ENCODE results near the gene VPS52.
"Not testable (repeated sequence)": the region's sequence is repeated elsewhere in the genome, so short reads cannot be mapped to it uniquely, and the experiment has no call there.

Gene VPS52

DNA sequence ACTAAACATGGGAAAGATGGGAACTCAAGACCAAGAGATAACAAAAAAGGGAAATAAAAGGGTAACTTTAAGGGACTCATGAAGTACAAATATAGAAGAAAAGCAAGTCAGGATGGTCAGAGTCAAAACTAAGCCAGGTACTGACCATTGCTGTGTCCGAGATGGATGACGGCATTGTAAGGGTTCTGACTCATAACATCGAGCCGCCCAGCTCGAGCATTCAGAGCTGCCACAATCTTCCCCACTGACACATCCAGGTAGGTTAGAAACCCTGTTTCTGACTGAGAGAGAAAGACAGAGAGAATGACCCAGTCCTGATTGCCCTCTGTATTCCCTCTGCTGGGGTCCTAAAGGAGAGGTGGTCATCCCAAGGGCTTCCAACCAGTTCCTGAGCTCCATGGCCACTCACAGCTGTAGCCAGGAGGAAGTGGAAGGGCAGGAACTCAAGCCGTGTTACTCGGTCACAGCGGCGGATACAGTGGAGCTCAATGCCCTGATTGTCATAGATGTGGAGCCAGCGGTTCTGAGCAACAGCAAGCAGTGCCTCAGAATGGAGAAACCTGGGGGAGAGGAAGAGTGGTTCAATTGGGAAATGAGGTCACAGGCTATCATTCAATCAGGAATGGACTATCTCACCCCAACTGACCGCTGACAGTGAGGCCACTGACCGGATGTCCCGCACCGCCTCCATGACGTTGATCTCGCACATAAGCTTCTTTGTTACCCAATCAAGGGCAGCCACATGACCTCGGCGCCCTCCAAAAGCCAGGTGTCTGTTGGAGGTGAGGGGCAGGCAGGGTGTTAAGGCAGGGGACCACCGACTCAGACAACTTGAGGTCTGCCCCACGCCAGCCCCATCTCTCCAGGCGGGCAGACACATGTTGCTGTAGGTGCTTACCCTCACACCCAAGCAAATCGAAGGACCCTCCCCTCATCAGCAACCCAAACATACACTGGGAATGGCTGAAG lies 15.6 kb upstream of the VPS52 start:
- H3K9ac ChIP-seq (ENCODE audit: low read length): no peak overlapping the region
- no peak overlapping the region for H3K23ac ChIP-seq (ENCODE audit: low read length)
- H3K79me1 ChIP-seq (ENCODE audit: low read length): peaks cover 22% of the 10 kb centered on the region
- no peak overlapping the region for H2AK5ac ChIP-seq (ENCODE audit: low read length)
- peaks cover 19% of the 10 kb centered on the region for H3K79me2 ChIP-seq (ENCODE audit: control insufficient read depth, insufficient read depth, low read length)
- WGBS (ENCODE audit: extremely low coverage, insufficient coverage, low lambda C conversion rate): no CpG with 5 or more reads among the region's 22 CpGs
- no peak overlapping the region for H3K4ac ChIP-seq (ENCODE audit: low read depth, low read length)
- no peak overlapping the region for H3K4me3 ChIP-seq (ENCODE audit: low read length)
- H2BK15ac ChIP-seq (replicated peaks; ENCODE audit: low read depth): no peak overlapping the region
- H3K27ac ChIP-seq (ENCODE audit: low read depth, low read length): no peak overlapping the region
- no peak overlapping the region for H2BK5ac ChIP-seq (ENCODE audit: low read length)
- no peaks in the 10 kb centered on the region for H3K27me3 ChIP-seq (ENCODE audit: insufficient read depth, low read length, poor library complexity)
- H2BK120ac ChIP-seq (ENCODE audit: low read depth, low read length): no peak overlapping the region
- no peak overlapping the region for H4K5ac ChIP-seq (ENCODE audit: low read length)
- no peak overlapping the region for H3K18ac ChIP-seq (ENCODE audit: low read length)
- no peak for DNase-seq
- H3K4me1 ChIP-seq (ENCODE audit: control insufficient read depth, low read depth, low read length): no peaks in the 10 kb centered on the region
- H3K36me3 ChIP-seq (ENCODE audit: control insufficient read depth, insufficient read depth, low read length): peaks cover 8% of the 10 kb centered on the region
- no peak overlapping the region for H4K8ac ChIP-seq (ENCODE audit: low read depth, low read length)
- H3K56ac ChIP-seq (ENCODE audit: low read length): peak overlapping the region; percentile 6
- no peak overlapping the region for H3K4me2 ChIP-seq (ENCODE audit: low read length)

DNA sequence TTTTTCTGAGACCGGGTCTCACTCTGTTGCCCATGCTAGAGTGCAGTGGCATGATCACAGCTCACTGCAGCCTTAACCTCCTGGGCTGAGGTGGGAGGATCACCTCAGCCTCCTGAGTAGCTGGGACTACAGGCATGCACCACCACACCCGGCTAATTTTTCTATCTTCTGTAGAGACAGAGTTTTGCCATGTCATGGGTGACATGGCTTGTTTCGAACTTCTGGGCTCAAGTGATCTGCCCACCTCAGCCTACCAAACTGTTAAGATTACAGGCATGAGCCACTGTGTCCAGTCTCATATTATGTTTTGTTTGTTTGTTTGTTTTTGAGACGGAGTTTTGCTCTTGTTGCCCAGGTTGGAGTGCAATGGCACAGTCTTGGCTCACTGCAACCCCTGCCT lies 13.5 kb upstream of the VPS52 start:
- H3K36me3 ChIP-seq (ENCODE audit: control insufficient read depth, insufficient read depth, low read length); H3K18ac ChIP-seq (ENCODE audit: low read length); H2BK120ac ChIP-seq (ENCODE audit: low read depth, low read length); H3K4me1 ChIP-seq (ENCODE audit: control insufficient read depth, low read depth, low read length); H3K23ac ChIP-seq (ENCODE audit: low read length); H3K27ac ChIP-seq (ENCODE audit: low read depth, low read length); H3K4ac ChIP-seq (ENCODE audit: low read depth, low read length); H2AK5ac ChIP-seq (ENCODE audit: low read length); H2BK5ac ChIP-seq (ENCODE audit: low read length); H4K5ac ChIP-seq (ENCODE audit: low read length); H3K27me3 ChIP-seq (ENCODE audit: insufficient read depth, low read length, poor library complexity); H4K8ac ChIP-seq (ENCODE audit: low read depth, low read length); H2BK15ac ChIP-seq (replicated peaks; ENCODE audit: low read depth); H3K4me3 ChIP-seq (ENCODE audit: low read length); DNase-seq; H3K9ac ChIP-seq (ENCODE audit: low read length); H3K56ac ChIP-seq (ENCODE audit: low read length); H3K4me2 ChIP-seq (ENCODE audit: low read length): not testable (repeated sequence)
- Histone ChIP-seq H3K79me2 (ENCODE audit: control insufficient read depth, insufficient read depth, low read length) (peaks cover 15% of the 10 kb centered on the region), H3K79me1 (ENCODE audit: low read length) (peaks cover 16% of the 10 kb centered on the region)
- no CpG with 5 or more reads among the region's 4 CpGs for WGBS (ENCODE audit: extremely low coverage, insufficient coverage, low lambda C conversion rate)

DNA sequence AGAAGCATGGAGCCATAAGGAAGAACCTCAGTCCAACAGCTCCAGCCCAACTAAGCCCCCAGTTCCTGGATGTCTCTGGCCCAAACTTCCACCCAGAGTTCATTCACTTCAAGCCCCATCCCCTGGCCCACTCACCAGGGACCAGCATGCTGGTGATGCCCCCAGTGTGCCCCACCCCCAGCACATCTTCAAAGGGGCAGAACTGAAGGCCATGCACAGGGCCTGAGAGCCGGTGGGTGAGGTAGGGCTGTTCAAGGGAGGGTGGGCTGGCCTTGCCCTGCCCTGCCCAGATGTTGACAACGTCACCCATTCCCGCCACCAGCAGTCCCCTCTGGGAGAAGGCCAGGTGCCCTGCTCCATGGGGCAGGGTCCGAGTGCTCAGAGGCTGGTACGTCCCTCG lies 8.9 kb upstream of the VPS52 start:
- no peak overlapping the region for H4K5ac ChIP-seq (ENCODE audit: low read length)
- no peak overlapping the region for H3K23ac ChIP-seq (ENCODE audit: low read length)
- no peak overlapping the region for H3K4ac ChIP-seq (ENCODE audit: low read depth, low read length)
- no peak overlapping the region for H2BK15ac ChIP-seq (replicated peaks; ENCODE audit: low read depth)
- peaks cover 1% of the 10 kb centered on the region for H3K79me1 ChIP-seq (ENCODE audit: low read length)
- no peak overlapping the region for H3K18ac ChIP-seq (ENCODE audit: low read length)
- H4K8ac ChIP-seq (ENCODE audit: low read depth, low read length): no peak overlapping the region
- no peak overlapping the region for H3K27ac ChIP-seq (ENCODE audit: low read depth, low read length)
- H3K4me2 ChIP-seq (ENCODE audit: low read length): no peak overlapping the region
- H2BK5ac ChIP-seq (ENCODE audit: low read length): no peak overlapping the region
- no peak for DNase-seq
- no peak overlapping the region for H3K4me3 ChIP-seq (ENCODE audit: low read length)
- no peaks in the 10 kb centered on the region for H3K79me2 ChIP-seq (ENCODE audit: control insufficient read depth, insufficient read depth, low read length)
- H3K4me1 ChIP-seq (ENCODE audit: control insufficient read depth, low read depth, low read length): peaks cover 3% of the 10 kb centered on the region
- no CpG with 5 or more reads among the region's 6 CpGs for WGBS (ENCODE audit: extremely low coverage, insufficient coverage, low lambda C conversion rate)
- no peaks in the 10 kb centered on the region for H3K27me3 ChIP-seq (ENCODE audit: insufficient read depth, low read length, poor library complexity)
- H3K9ac ChIP-seq (ENCODE audit: low read length): no peak overlapping the region
- peaks cover 10% of the 10 kb centered on the region for H3K36me3 ChIP-seq (ENCODE audit: control insufficient read depth, insufficient read depth, low read length)
- H3K56ac ChIP-seq (ENCODE audit: low read length): no peak overlapping the region
- H2AK5ac ChIP-seq (ENCODE audit: low read length): no peak overlapping the region
- no peak overlapping the region for H2BK120ac ChIP-seq (ENCODE audit: low read depth, low read length)

DNA sequence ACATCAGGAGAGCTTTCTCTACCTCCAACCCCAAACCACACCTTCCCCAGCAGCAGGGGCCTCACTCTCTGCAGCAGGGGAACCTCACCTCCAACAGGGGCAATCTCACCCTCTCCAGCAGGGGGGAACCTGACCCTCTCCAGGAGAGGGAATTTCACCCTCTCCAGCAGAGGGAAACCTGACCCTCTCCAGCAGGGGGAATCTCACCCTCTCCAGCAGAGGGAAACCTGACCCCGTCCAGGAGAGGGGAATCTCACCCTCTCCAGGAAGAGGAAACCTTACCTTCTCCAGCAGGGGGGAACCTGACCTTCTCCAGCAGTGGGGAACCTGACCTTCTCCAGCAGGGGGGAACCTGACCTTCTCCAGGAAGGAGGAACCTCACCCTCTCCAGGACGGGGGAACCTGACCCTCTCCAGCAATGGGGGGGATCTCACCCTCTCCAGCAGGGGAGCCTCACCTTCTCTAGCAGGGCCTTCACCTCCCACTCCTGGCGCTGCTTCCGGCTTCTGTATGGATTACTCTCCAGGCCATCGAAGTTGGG lies 8.4 kb upstream of the VPS52 start:
- Histone ChIP-seq H4K8ac (ENCODE audit: low read depth, low read length) (no peak overlapping the region), H3K4me2 (ENCODE audit: low read length) (no peak overlapping the region), H3K4ac (ENCODE audit: low read depth, low read length) (no peak overlapping the region), H3K36me3 (ENCODE audit: control insufficient read depth, insufficient read depth, low read length) (peaks cover 10% of the 10 kb centered on the region), H3K4me1 (ENCODE audit: control insufficient read depth, low read depth, low read length) (peaks cover 3% of the 10 kb centered on the region), H2AK5ac (ENCODE audit: low read length) (no peak overlapping the region), H2BK5ac (ENCODE audit: low read length) (no peak overlapping the region), H3K18ac (ENCODE audit: low read length) (no peak overlapping the region), H3K4me3 (ENCODE audit: low read length) (no peak overlapping the region), H3K79me1 (ENCODE audit: low read length) (peaks cover 1% of the 10 kb centered on the region), H4K5ac (ENCODE audit: low read length) (no peak overlapping the region), H3K56ac (ENCODE audit: low read length) (no peak overlapping the region), H3K27me3 (ENCODE audit: insufficient read depth, low read length, poor library complexity) (no peaks in the 10 kb centered on the region), H3K27ac (ENCODE audit: low read depth, low read length) (no peak overlapping the region), H2BK15ac (replicated peaks; ENCODE audit: low read depth) (no peak overlapping the region), H2BK120ac (ENCODE audit: low read depth, low read length) (no peak overlapping the region), H3K79me2 (ENCODE audit: control insufficient read depth, insufficient read depth, low read length) (peaks cover 3% of the 10 kb centered on the region), H3K23ac (ENCODE audit: low read length) (no peak overlapping the region), H3K9ac (ENCODE audit: low read length) (no peak overlapping the region)
- DNase-seq: peak; percentile 98
- no CpG with 5 or more reads among the region's 5 CpGs for WGBS (ENCODE audit: extremely low coverage, insufficient coverage, low lambda C conversion rate)

DNA sequence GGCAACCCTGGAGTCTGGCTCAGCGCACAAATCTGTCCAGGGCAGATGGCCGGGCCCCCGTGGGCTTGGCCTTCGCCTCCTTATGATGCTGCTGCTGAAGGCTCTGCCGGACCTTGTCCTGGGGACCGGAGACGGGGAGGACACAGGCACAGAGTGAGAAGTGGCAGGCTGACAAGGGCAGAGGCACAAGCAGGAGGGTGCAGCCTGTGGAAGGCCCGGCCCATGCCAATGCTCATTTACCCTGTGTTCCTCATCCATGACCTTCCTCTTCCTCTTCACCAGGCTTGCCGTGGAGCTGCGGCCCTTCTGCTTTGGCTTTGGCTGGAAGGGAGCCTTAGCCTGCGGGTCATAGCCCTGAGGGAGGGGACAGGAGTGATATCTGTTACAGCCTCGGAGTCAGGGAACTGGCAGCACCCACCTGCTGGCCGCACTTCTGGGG lies 7.6 kb upstream of the VPS52 start:
- Histone ChIP-seq H3K18ac (ENCODE audit: low read length) (no peak overlapping the region), H3K9ac (ENCODE audit: low read length) (no peak overlapping the region), H3K4ac (ENCODE audit: low read depth, low read length) (no peak overlapping the region), H2AK5ac (ENCODE audit: low read length) (no peak overlapping the region), H4K5ac (ENCODE audit: low read length) (no peak overlapping the region), H3K36me3 (ENCODE audit: control insufficient read depth, insufficient read depth, low read length) (peaks cover 12% of the 10 kb centered on the region), H3K56ac (ENCODE audit: low read length) (no peak overlapping the region), H2BK15ac (replicated peaks; ENCODE audit: low read depth) (no peak overlapping the region), H3K79me2 (ENCODE audit: control insufficient read depth, insufficient read depth, low read length) (peaks cover 10% of the 10 kb centered on the region), H2BK5ac (ENCODE audit: low read length) (no peak overlapping the region), H3K4me3 (ENCODE audit: low read length) (no peak overlapping the region), H3K27ac (ENCODE audit: low read depth, low read length) (no peak overlapping the region), H3K23ac (ENCODE audit: low read length) (no peak overlapping the region), H3K27me3 (ENCODE audit: insufficient read depth, low read length, poor library complexity) (no peaks in the 10 kb centered on the region), H3K79me1 (ENCODE audit: low read length) (peaks cover 6% of the 10 kb centered on the region), H2BK120ac (ENCODE audit: low read depth, low read length) (no peak overlapping the region), H4K8ac (ENCODE audit: low read depth, low read length) (no peak overlapping the region), H3K4me1 (ENCODE audit: control insufficient read depth, low read depth, low read length) (peaks cover 6% of the 10 kb centered on the region), H3K4me2 (ENCODE audit: low read length) (no peak overlapping the region)
- no CpG with 5 or more reads among the region's 13 CpGs for WGBS (ENCODE audit: extremely low coverage, insufficient coverage, low lambda C conversion rate)
- DNase-seq: no peak
